ENCODE measurements around the gene MAEA. TPM values are rescaled to one million over a fixed set of nuclear protein-coding genes. Genes with fewer than 3 reads are reported as not detected.

The MAEA gene
- total and polyA plus RNA-seq, 9 of the 15 experiments (the other 6 are each of a cell fraction or from before 2014, with no cell fraction given): 2.1 to 86.5 (median 45.0) TPM

- no peak for TF ChIP-seq NCOR1 (IDR thresholded peaks at IDR 0.05)
These were observed 92.4 kb downstream of the MAEA start (continued) for GRCh38 chr4:1381944-1382541.

GRCh38 chr4:1382776-1383727 lies 93.4 kb downstream of the MAEA start:
- Histone ChIP-seq H3K27me3 (ENCODE audit: control insufficient read depth in 2 of 2, insufficient read depth in 2 of 2, low read length in 2 of 2) (no peaks in the 10 kb centered on the region), H3K27ac (ENCODE audit: extremely low read depth, low read depth, low read length) (no peak overlapping the region), H3K9me1 (ENCODE audit: control insufficient read depth, insufficient read depth, low read length) (no peaks in the 10 kb centered on the region), H2AFZ (ENCODE audit: low read depth, low read length) (no peak overlapping the region), H3K36me3 (ENCODE audit: control insufficient read depth, insufficient read depth, low read length) (0 out of 3 replicates have a peak, but pooled peaks cover 3% of the 10 kb centered on the region), H3K79me2 (ENCODE audit: control insufficient read depth, insufficient read depth, low read length) (no peaks in the 10 kb centered on the region), H3K4me2 (ENCODE audit: insufficient read depth, low read length) (no peak overlapping the region), H3K4me3 (no peak overlapping the region), H4K20me1 (replicated peaks; ENCODE audit: control insufficient read depth, insufficient read depth, low read length) (no peaks in the 10 kb centered on the region), H3K9me3 (replicated peaks; ENCODE audit: control insufficient read depth, insufficient read depth, low read depth, low read length) (no peaks in the 10 kb centered on the region), H3K4me1 (replicated peaks in 1 of 2; ENCODE audit: control insufficient read depth in 2 of 2, insufficient read depth in 2 of 2, low read length in 2 of 2) (no peaks in the 10 kb centered on the region; a peak in 2 of 5 replicates), H3K9ac (ENCODE audit: insufficient read depth in 1 of 2, low read depth in 2 of 2, low read length in 2 of 2) (no peak overlapping the region)
- in situ Hi-C loops (cut with MboI) (no loop called here), intact Hi-C loops (cut with micrococcal nuclease) (no loop called here)
- no peak for FAIRE-seq
- DNase-seq (ENCODE audit: extremely low read depth in 1 of 4, low spot score in 3 of 4): no peak
- BruUV-seq (replicated peaks): no TSS peak
- no peak for ATAC-seq
- POLR2A ChIA-PET: no interaction called here
- CTCF ChIA-PET (ENCODE audit: low intra/inter-chr PET ratio): no interaction called here
- 71% methylated on average over 22 of the region's 27 CpGs for WGBS (ENCODE audit: insufficient coverage, low coverage, missing lambda C conversion rate)
- TF ChIP-seq ZFP91 (CRISPR knock-in tag; IDR thresholded peaks at IDR 0.05) (no peak), ZNF583 (CRISPR knock-in tag; IDR thresholded peaks at IDR 0.05) (no peak), SLC30A9 (CRISPR knock-in tag; IDR thresholded peaks at IDR 0.05) (no peak), LEF1 (IDR thresholded peaks at IDR 0.05) (no peak)
